Measurements from ENCODE around the gene RPS3.
"Not testable (repeated sequence)": the region's sequence is repeated elsewhere in the genome, so short reads cannot be mapped to it uniquely, and the experiment has no call there.

Gene RPS3

GRCh38 chr11:75409971-75410370 is 10.7 kb downstream of the RPS3 start:
- not testable (repeated sequence) for H3K4me3 Mint-ChIP-seq; DNase-seq; H3K27me3 Mint-ChIP-seq; H3K27ac Mint-ChIP-seq; H3K9me3 Mint-ChIP-seq; ATAC-seq (replicated peaks)
- Mint-ChIP-seq H3K36me3 (ENCODE audit: insufficient read depth) (peaks cover 66% of the 10 kb centered on the region), H3K4me1 (ENCODE audit: low read depth in 2 of 2) (peaks cover 8 to 20% of the 10 kb centered on the region in 2 donors)

- H3K36me3 Mint-ChIP-seq (ENCODE audit: insufficient read depth): peaks cover 58% of the 10 kb centered on the region
- not testable (repeated sequence) for DNase-seq; H3K27me3 Mint-ChIP-seq; H3K4me3 Mint-ChIP-seq; H3K27ac Mint-ChIP-seq; H3K9me3 Mint-ChIP-seq; ATAC-seq (replicated peaks); H3K4me1 Mint-ChIP-seq (ENCODE audit: low read depth in 2 of 2)
These were observed 13.8 kb downstream of the RPS3 start for GRCh38 chr11:75413146-75413545.

- peaks cover 0 to 4% of the 10 kb centered on the region in 2 donors for H3K4me1 Mint-ChIP-seq (ENCODE audit: low read depth in 2 of 2)
- no peaks in the 10 kb centered on the region for H3K9me3 Mint-ChIP-seq
- DNase-seq: no peak
- peaks cover 53% of the 10 kb centered on the region for H3K36me3 Mint-ChIP-seq (ENCODE audit: insufficient read depth)
- H3K27me3 Mint-ChIP-seq: no peaks in the 10 kb centered on the region
- no peak overlapping the region for H3K27ac Mint-ChIP-seq
- H3K4me3 Mint-ChIP-seq: no peak overlapping the region
- no peak for ATAC-seq (replicated peaks)
These were observed 14.5 kb downstream of the RPS3 start for GRCh38 chr11:75413864-75414263.

- Mint-ChIP-seq H3K27me3 (no peaks in the 10 kb centered on the region), H3K4me1 (ENCODE audit: low read depth in 2 of 2) (peaks cover 0 to 3% of the 10 kb centered on the region in 2 donors), H3K27ac (no peak overlapping the region), H3K36me3 (ENCODE audit: insufficient read depth) (peaks cover 43% of the 10 kb centered on the region), H3K4me3 (no peak overlapping the region), H3K9me3 (no peaks in the 10 kb centered on the region)
- DNase-seq (no peak), ATAC-seq (replicated peaks) (no peak)
These were observed 21.1 kb downstream of the RPS3 start for GRCh38 chr11:75420224-75421034.

- no peak for ATAC-seq (replicated peaks)
- peaks cover 0 to 3% of the 10 kb centered on the region in 2 donors for H3K4me1 Mint-ChIP-seq (ENCODE audit: low read depth in 2 of 2)
These were observed 21.8 kb downstream of the RPS3 start for GRCh38 chr11:75421035-75421602.

GRCh38 chr11:75421902-75422247 is 22.6 kb downstream of the RPS3 start:
- H3K27ac Mint-ChIP-seq: peak overlapping the region in 1 of 2 donors; percentile 66
- ATAC-seq (replicated peaks) (no peak), DNase-seq (no peak)
- no peaks in the 10 kb centered on the region for H3K9me3 Mint-ChIP-seq
- peaks cover 0 to 3% of the 10 kb centered on the region in 2 donors for H3K4me1 Mint-ChIP-seq (ENCODE audit: low read depth in 2 of 2)
- H3K36me3 Mint-ChIP-seq (ENCODE audit: insufficient read depth): peaks cover 34% of the 10 kb centered on the region
- H3K27me3 Mint-ChIP-seq: no peaks in the 10 kb centered on the region
- H3K4me3 Mint-ChIP-seq: no peak overlapping the region

More at GRCh38 chr11:75421035-75421602, 21.8 kb downstream of the RPS3 start:
- Mint-ChIP-seq H3K9me3 (no peaks in the 10 kb centered on the region), H3K36me3 (ENCODE audit: insufficient read depth) (peaks cover 42% of the 10 kb centered on the region), H3K27me3 (no peaks in the 10 kb centered on the region), H3K27ac (no peak overlapping the region), H3K4me3 (no peak overlapping the region)
- DNase-seq: no peak

GRCh38 chr11:75422248-75423231 is 23.2 kb downstream of the RPS3 start:
- Mint-ChIP-seq H3K36me3 (ENCODE audit: insufficient read depth) (peaks cover 32% of the 10 kb centered on the region), H3K27ac (peak overlapping the region in 1 of 2 donors; percentile 66)

GRCh38 chr11:75423721-75424120 is 24.4 kb downstream of the RPS3 start:
- Mint-ChIP-seq H3K27me3 (peaks cover 0 to 3% of the 10 kb centered on the region in 2 donors), H3K36me3 (ENCODE audit: insufficient read depth) (peaks cover 28% of the 10 kb centered on the region)

More at GRCh38 chr11:75422248-75423231, 23.2 kb downstream of the RPS3 start:
- no peak for DNase-seq
- Mint-ChIP-seq H3K9me3 (no peaks in the 10 kb centered on the region), H3K27me3 (no peaks in the 10 kb centered on the region), H3K4me1 (ENCODE audit: low read depth in 2 of 2) (peaks cover 0 to 3% of the 10 kb centered on the region in 2 donors), H3K4me3 (no peak overlapping the region)
- ATAC-seq (replicated peaks): no peak

GRCh38 chr11:75424396-75424795 is 25.1 kb downstream of the RPS3 start:
- Mint-ChIP-seq H3K4me1 (ENCODE audit: low read depth in 2 of 2) (peaks cover 3 to 9% of the 10 kb centered on the region in 2 donors), H3K27me3 (peaks cover 0 to 10% of the 10 kb centered on the region in 2 donors), H3K27ac (peak overlapping the region in 1 of 2 donors; percentile 58), H3K36me3 (ENCODE audit: insufficient read depth) (peaks cover 33% of the 10 kb centered on the region), H3K9me3 (no peaks in the 10 kb centered on the region), H3K4me3 (no peak overlapping the region)
- ATAC-seq (replicated peaks) (no peak), DNase-seq (no peak)

More at GRCh38 chr11:75423721-75424120, 24.4 kb downstream of the RPS3 start:
- H3K4me3 Mint-ChIP-seq: no peak overlapping the region
- H3K9me3 Mint-ChIP-seq: no peaks in the 10 kb centered on the region
- ATAC-seq (replicated peaks) (no peak), DNase-seq (no peak)
- H3K27ac Mint-ChIP-seq: no peak overlapping the region
- peaks cover 3 to 4% of the 10 kb centered on the region in 2 donors for H3K4me1 Mint-ChIP-seq (ENCODE audit: low read depth in 2 of 2)

- H3K36me3 Mint-ChIP-seq (ENCODE audit: insufficient read depth): peaks cover 25% of the 10 kb centered on the region
- H3K4me1 Mint-ChIP-seq (ENCODE audit: low read depth in 2 of 2): peaks cover 3 to 10% of the 10 kb centered on the region in 2 donors
- no peak overlapping the region for H3K27ac Mint-ChIP-seq
- H3K27me3 Mint-ChIP-seq: peaks cover under 1 to 14% of the 10 kb centered on the region in 2 donors
- H3K4me3 Mint-ChIP-seq: no peak overlapping the region
- no peaks in the 10 kb centered on the region for H3K9me3 Mint-ChIP-seq
- DNase-seq (no peak), ATAC-seq (replicated peaks) (no peak)
These were observed 26.1 kb downstream of the RPS3 start for GRCh38 chr11:75425422-75425821.

GRCh38 chr11:75426720-75427086 is 27.4 kb downstream of the RPS3 start:
- DNase-seq (no peak), ATAC-seq (replicated peaks) (no peak)
- Mint-ChIP-seq H3K27me3 (peaks cover 10 to 27% of the 10 kb centered on the region in 2 donors), H3K36me3 (ENCODE audit: insufficient read depth) (peaks cover 21% of the 10 kb centered on the region), H3K27ac (no peak overlapping the region), H3K4me3 (no peak overlapping the region), H3K4me1 (ENCODE audit: low read depth in 2 of 2) (peaks cover 11 to 20% of the 10 kb centered on the region in 2 donors), H3K9me3 (no peaks in the 10 kb centered on the region)

- ATAC-seq (replicated peaks) (no peak), DNase-seq (no peak)
- Mint-ChIP-seq H3K9me3 (no peaks in the 10 kb centered on the region), H3K36me3 (ENCODE audit: insufficient read depth) (peaks cover 23% of the 10 kb centered on the region), H3K4me1 (ENCODE audit: low read depth in 2 of 2) (peaks cover 11 to 20% of the 10 kb centered on the region in 2 donors), H3K27ac (no peak overlapping the region), H3K4me3 (no peak overlapping the region), H3K27me3 (peaks cover 14 to 32% of the 10 kb centered on the region in 2 donors)
These were observed 27.9 kb downstream of the RPS3 start for GRCh38 chr11:75427181-75427580.

- no peaks in the 10 kb centered on the region for H3K9me3 Mint-ChIP-seq
- DNase-seq (peak; percentile 51 to 56 (median 53)), ATAC-seq (replicated peaks) (peak; percentile 47)
- H3K4me1 Mint-ChIP-seq (ENCODE audit: low read depth in 2 of 2): peaks cover 11 to 22% of the 10 kb centered on the region in 2 donors
- H3K27ac Mint-ChIP-seq: peak overlapping the region in 1 of 2 donors; percentile 30
- H3K4me3 Mint-ChIP-seq: peak overlapping the region; percentile 54 to 80
- peaks cover 23 to 43% of the 10 kb centered on the region in 2 donors for H3K27me3 Mint-ChIP-seq
- H3K36me3 Mint-ChIP-seq (ENCODE audit: insufficient read depth): peaks cover 20% of the 10 kb centered on the region
These were observed 29.0 kb downstream of the RPS3 start for GRCh38 chr11:75428281-75428724.

Measured in effector memory CD8-positive, alpha-beta T cell (primary cell).